22Rv1 (cell line): ENCODE measurements around the gene MRGPRX2.

Source experiments
- CTCF ChIP-seq: fragments of 450-650 bp; IDR thresholded peaks from 2 replicates; pipeline ENCODE4 v1.5.1; 2017; ENCODE audit warnings: mild to moderate bottlenecking
- ZFX ChIP-seq: fragments of 450-650 bp; IDR thresholded peaks from 2 replicates; pipeline ENCODE4 v1.6.1; 2017; ENCODE audit warnings: antibody characterized with exemption, borderline replicate concordance

- TF ChIP-seq CTCF (no peak), ZFX (no peak)
Measured at GRCh38 chr11:19101796-19102520, 41.4 kb upstream of the MRGPRX2 start.
